Measurements from ENCODE around the gene OR51B4.

DNA sequence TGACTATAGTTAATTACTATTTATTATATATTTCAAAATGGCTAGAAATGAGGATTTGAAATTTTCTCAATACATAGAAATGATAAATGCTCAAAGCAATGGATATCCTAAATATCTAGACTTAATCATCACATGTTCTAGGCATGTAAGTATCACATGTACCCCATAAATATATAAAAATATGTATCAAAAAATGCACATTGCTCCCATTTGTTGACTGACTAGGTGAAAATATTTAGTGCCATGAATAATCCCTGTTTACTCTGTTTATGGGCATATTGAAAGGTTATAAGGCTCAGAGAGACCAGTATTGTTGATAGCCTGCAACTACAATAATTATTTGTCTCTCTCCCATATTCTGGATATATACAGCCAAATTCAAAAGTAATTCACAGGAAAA, 35.1 kb downstream of the OR51B4 start:
- TF ChIP-seq TP53 (CRISPR knock-in tag; IDR thresholded peaks at IDR 0.05) (no peak), CREM (CRISPR knock-in tag; IDR thresholded peaks at IDR 0.05) (no peak), FOXJ3 (CRISPR knock-in tag; IDR thresholded peaks at IDR 0.05; ENCODE audit: borderline replicate concordance) (no peak), ZNF232 (CRISPR knock-in tag; IDR thresholded peaks at IDR 0.05) (no peak), NFYB (CRISPR knock-in tag; conservative IDR thresholded peaks at IDR 0.05; ENCODE audit: low read depth) (no peak)
- TF ChIP-seq, protein P1, sequence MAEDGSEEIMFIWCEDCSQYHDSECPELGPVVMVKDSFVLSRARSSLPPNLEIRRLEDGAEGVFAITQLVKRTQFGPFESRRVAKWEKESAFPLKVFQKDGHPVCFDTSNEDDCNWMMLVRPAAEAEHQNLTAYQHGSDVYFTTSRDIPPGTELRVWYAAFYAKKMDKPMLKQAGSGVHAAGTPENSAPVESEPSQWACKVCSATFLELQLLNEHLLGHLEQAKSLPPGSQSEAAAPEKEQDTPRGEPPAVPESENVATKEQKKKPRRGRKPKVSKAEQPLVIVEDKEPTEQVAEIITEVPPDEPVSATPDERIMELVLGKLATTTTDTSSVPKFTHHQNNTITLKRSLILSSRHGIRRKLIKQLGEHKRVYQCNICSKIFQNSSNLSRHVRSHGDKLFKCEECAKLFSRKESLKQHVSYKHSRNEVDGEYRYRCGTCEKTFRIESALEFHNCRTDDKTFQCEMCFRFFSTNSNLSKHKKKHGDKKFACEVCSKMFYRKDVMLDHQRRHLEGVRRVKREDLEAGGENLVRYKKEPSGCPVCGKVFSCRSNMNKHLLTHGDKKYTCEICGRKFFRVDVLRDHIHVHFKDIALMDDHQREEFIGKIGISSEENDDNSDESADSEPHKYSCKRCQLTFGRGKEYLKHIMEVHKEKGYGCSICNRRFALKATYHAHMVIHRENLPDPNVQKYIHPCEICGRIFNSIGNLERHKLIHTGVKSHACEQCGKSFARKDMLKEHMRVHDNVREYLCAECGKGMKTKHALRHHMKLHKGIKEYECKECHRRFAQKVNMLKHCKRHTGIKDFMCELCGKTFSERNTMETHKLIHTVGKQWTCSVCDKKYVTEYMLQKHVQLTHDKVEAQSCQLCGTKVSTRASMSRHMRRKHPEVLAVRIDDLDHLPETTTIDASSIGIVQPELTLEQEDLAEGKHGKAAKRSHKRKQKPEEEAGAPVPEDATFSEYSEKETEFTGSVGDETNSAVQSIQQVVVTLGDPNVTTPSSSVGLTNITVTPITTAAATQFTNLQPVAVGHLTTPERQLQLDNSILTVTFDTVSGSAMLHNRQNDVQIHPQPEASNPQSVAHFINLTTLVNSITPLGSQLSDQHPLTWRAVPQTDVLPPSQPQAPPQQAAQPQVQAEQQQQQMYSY (CRISPR knock-in tag; IDR thresholded peaks at IDR 0.05) = no peak
- TF ChIP-seq, protein P2, sequence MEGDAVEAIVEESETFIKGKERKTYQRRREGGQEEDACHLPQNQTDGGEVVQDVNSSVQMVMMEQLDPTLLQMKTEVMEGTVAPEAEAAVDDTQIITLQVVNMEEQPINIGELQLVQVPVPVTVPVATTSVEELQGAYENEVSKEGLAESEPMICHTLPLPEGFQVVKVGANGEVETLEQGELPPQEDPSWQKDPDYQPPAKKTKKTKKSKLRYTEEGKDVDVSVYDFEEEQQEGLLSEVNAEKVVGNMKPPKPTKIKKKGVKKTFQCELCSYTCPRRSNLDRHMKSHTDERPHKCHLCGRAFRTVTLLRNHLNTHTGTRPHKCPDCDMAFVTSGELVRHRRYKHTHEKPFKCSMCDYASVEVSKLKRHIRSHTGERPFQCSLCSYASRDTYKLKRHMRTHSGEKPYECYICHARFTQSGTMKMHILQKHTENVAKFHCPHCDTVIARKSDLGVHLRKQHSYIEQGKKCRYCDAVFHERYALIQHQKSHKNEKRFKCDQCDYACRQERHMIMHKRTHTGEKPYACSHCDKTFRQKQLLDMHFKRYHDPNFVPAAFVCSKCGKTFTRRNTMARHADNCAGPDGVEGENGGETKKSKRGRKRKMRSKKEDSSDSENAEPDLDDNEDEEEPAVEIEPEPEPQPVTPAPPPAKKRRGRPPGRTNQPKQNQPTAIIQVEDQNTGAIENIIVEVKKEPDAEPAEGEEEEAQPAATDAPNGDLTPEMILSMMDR (IDR thresholded peaks at IDR 0.05) = no peak
- TF ChIP-seq, protein P3, sequence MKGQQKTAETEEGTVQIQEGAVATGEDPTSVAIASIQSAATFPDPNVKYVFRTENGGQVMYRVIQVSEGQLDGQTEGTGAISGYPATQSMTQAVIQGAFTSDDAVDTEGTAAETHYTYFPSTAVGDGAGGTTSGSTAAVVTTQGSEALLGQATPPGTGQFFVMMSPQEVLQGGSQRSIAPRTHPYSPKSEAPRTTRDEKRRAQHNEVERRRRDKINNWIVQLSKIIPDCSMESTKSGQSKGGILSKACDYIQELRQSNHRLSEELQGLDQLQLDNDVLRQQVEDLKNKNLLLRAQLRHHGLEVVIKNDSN (CRISPR knock-in tag; IDR thresholded peaks at IDR 0.05) = no peak
- TF ChIP-seq, protein P4, sequence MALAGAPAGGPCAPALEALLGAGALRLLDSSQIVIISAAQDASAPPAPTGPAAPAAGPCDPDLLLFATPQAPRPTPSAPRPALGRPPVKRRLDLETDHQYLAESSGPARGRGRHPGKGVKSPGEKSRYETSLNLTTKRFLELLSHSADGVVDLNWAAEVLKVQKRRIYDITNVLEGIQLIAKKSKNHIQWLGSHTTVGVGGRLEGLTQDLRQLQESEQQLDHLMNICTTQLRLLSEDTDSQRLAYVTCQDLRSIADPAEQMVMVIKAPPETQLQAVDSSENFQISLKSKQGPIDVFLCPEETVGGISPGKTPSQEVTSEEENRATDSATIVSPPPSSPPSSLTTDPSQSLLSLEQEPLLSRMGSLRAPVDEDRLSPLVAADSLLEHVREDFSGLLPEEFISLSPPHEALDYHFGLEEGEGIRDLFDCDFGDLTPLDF (CRISPR knock-in tag; IDR thresholded peaks at IDR 0.05) = no peak
- TF ChIP-seq, protein P5, sequence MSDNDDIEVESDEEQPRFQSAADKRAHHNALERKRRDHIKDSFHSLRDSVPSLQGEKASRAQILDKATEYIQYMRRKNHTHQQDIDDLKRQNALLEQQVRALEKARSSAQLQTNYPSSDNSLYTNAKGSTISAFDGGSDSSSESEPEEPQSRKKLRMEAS (CRISPR knock-in tag; IDR thresholded peaks at IDR 0.05) = no peak
- TF ChIP-seq, protein P6, sequence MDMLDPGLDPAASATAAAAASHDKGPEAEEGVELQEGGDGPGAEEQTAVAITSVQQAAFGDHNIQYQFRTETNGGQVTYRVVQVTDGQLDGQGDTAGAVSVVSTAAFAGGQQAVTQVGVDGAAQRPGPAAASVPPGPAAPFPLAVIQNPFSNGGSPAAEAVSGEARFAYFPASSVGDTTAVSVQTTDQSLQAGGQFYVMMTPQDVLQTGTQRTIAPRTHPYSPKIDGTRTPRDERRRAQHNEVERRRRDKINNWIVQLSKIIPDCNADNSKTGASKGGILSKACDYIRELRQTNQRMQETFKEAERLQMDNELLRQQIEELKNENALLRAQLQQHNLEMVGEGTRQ (CRISPR knock-in tag; IDR thresholded peaks at IDR 0.05) = no peak

All from WTC11 (cell line).